T-helper 9 cell (primary cell): Measurements from ENCODE around the gene ADD1.
A peak's percentile ranks its signal among the peaks of the same experiment; 100 is the strongest.

Experiments used
- DNase-seq: peaks from one replicate; pipeline ENCODE4 v3.0.0-alpha.2; 2020

The ADD1 gene

GRCh38 chr4:2835978-2836377, 7.7 kb upstream of the ADD1 start:
- no peak for DNase-seq

- no peak for DNase-seq
Observed at GRCh38 chr4:2836391-2836859, 7.2 kb upstream of the ADD1 start.

GRCh38 chr4:2837110-2837903, 6.3 kb upstream of the ADD1 start:
- DNase-seq = no peak

GRCh38 chr4:2837904-2838496, 5.6 kb upstream of the ADD1 start:
- peak; percentile 60 for DNase-seq

- DNase-seq = no peak
Observed at GRCh38 chr4:2839060-2839459, 4.6 kb upstream of the ADD1 start.

GRCh38 chr4:2842687-2843262, 869 bp upstream of the ADD1 start:
- DNase-seq = no peak

GRCh38 chr4:2843941-2844584, 419 bp downstream of the ADD1 start:
- DNase-seq = no peak

- DNase-seq = no peak
Observed at GRCh38 chr4:2846172-2846571, 2.5 kb downstream of the ADD1 start.

GRCh38 chr4:2847302-2847871, 3.7 kb downstream of the ADD1 start:
- DNase-seq = no peak

GRCh38 chr4:2848449-2848848, 4.8 kb downstream of the ADD1 start:
- DNase-seq = no peak

- no peak for DNase-seq
Observed at GRCh38 chr4:2849267-2850152, 5.9 kb downstream of the ADD1 start.

- DNase-seq = no peak
Observed at GRCh38 chr4:2850966-2851798, 7.5 kb downstream of the ADD1 start.

GRCh38 chr4:2852481-2852921, 8.9 kb downstream of the ADD1 start:
- no peak for DNase-seq

- no peak for DNase-seq
Observed at GRCh38 chr4:2855584-2855983, 11.9 kb downstream of the ADD1 start.

- no peak for DNase-seq
Observed at GRCh38 chr4:2856266-2856665, 12.6 kb downstream of the ADD1 start.

- DNase-seq = no peak
Observed at GRCh38 chr4:2857349-2857927, 13.8 kb downstream of the ADD1 start.

GRCh38 chr4:2858451-2859217, 15.0 kb downstream of the ADD1 start:
- no peak for DNase-seq

- no peak for DNase-seq
Observed at GRCh38 chr4:2859514-2859913, 15.9 kb downstream of the ADD1 start.

- DNase-seq = no peak
Observed at GRCh38 chr4:2860391-2861348, 17.0 kb downstream of the ADD1 start.
